GM12878 (cell line): Measurements from ENCODE around the gene KRTAP10-5. TPM values are rescaled to one million over a fixed set of nuclear protein-coding genes. Genes with fewer than 3 reads are reported as not detected.

Experiments
- ATAC-seq: fragments of 200-7000 bp; cut with Tn5 transposase; 3 replicates; pipeline ENCODE4 v1.9.1; 2020; ENCODE audit warnings: mild to moderate bottlenecking, moderate library complexity
- BruUV-seq: library from RNA; stranded (reverse); fragments of 400-500 nt; replicated peaks from 2 replicates; lab custom pipeline; 2021; lab: Mats Ljungman, UMichigan
- CTCF ChIA-PET: fragments of 300-600 bp; sonication (Branson Sonifier 250); formaldehyde crosslinking; extraction: SDS; loops from one replicate; lab custom pipeline; 2021; ENCODE audit warnings: inconsistent platforms; lab: Yijun Ruan, JAX
- POLR2A ChIA-PET: fragments of 350-600 bp; formaldehyde crosslinking; extraction: SDS; loops from one replicate; lab custom pipeline; 2021; ENCODE audit warnings: inconsistent platforms; lab: Charles Lee
- RAD21 ChIA-PET: fragments of 300-600 bp; sonication (Branson Sonifier 250); formaldehyde crosslinking; loops from one replicate; lab custom pipeline; 2023; ENCODE audit warnings: antibody characterized with exemption; ENCODE audit not compliant: unreplicated experiment; lab: Charles Lee
- SMC1A ChIA-PET: fragments of 300-600 bp; sonication (Branson Sonifier 250); formaldehyde crosslinking; loops from one replicate; lab custom pipeline; 2023; ENCODE audit not compliant: unreplicated experiment, uncharacterized antibody; lab: Charles Lee
- DNase-seq: peaks from one replicate; pipeline ENCODE4 v3.0.0-alpha.2; 2011; ENCODE audit warnings: low read depth, low spot score
- FAIRE-seq: peaks from 3 replicates; lab custom pipeline; 2011; peaks lifted over from hg19 to GRCh38; lab: Jason Lieb, UNC
- H2AFZ ChIP-seq: 2 replicates; pipeline ENCODE4 v1.6.0; 2011; ENCODE audit warnings: low read depth, low read length, control low read depth; ENCODE audit not compliant: control insufficient read depth
- H3K27ac ChIP-seq: 2 replicates; pipeline ENCODE4 v1.5.1; 2011; ENCODE audit warnings: control low read depth; ENCODE audit not compliant: control insufficient read depth, insufficient read depth
- H3K27me3 ChIP-seq, 2 experiments: replicated peaks in 1 of 2; 2 replicates each; pipeline versions ENCODE4 v1.6.0 to v1.6.1; 2011; ENCODE audit warnings: low read length in 1 of 2; ENCODE audit not compliant: control insufficient read depth in 2 of 2, insufficient read depth in 2 of 2
- H3K36me3 ChIP-seq, 2 experiments: 2 replicates each; pipeline ENCODE4 v1.5.1; 2011; ENCODE audit warnings: low read length in 1 of 2; ENCODE audit not compliant: control insufficient read depth in 2 of 2, insufficient read depth in 2 of 2
- H3K4me1 ChIP-seq: 2 replicates; pipeline ENCODE4 v1.6.1; 2011; ENCODE audit warnings: mild to moderate bottlenecking, low read length, moderate library complexity, mixed read lengths; ENCODE audit not compliant: control insufficient read depth, insufficient read depth
- H3K4me2 ChIP-seq: 2 replicates; pipeline ENCODE4 v1.6.0; 2011; ENCODE audit warnings: control low read depth; ENCODE audit not compliant: control insufficient read depth, insufficient read depth
- H3K4me3 ChIP-seq: fragments of 200-600 bp; sonication (generic); 2 replicates; pipeline ENCODE4 v1.5.1; 2016
- H3K79me2 ChIP-seq: 2 replicates; pipeline ENCODE4 v1.6.0; 2011; ENCODE audit warnings: low read length; ENCODE audit not compliant: control insufficient read depth, insufficient read depth
- H3K9ac ChIP-seq: 2 replicates; pipeline ENCODE4 v1.8.0; 2011; ENCODE audit warnings: low read length, control low read depth, mixed read lengths; ENCODE audit not compliant: control insufficient read depth, insufficient read depth
- H3K9me3 ChIP-seq: replicated peaks from 3 replicates; pipeline ENCODE4 v1.5.1; 2011; ENCODE audit warnings: mild to moderate bottlenecking, low read length; ENCODE audit not compliant: control insufficient read depth, insufficient read depth
- H4K20me1 ChIP-seq: 2 replicates; pipeline ENCODE4 v1.6.0; 2011; ENCODE audit not compliant: control insufficient read depth, insufficient read depth
- EED ChIP-seq: sonication (generic); IDR thresholded peaks from 2 replicates; pipeline ENCODE4 v1.6.1; 2016; ENCODE audit warnings: antibody characterized with exemption, low read depth
- ELK1 ChIP-seq: IDR thresholded peaks from 2 replicates; pipeline ENCODE4 v1.6.1; 2012; ENCODE audit warnings: low read depth, low read length, improper control_type of control experiment
- HDAC2 ChIP-seq: fragments of 200-600 bp; sonication (generic); IDR thresholded peaks from 2 replicates; pipeline ENCODE4 v1.6.1; 2017
- IRF3 ChIP-seq: fragments of 450-650 bp; IDR thresholded peaks from 2 replicates; pipeline ENCODE4 v1.6.1; 2014; ENCODE audit warnings: mild to moderate bottlenecking
- RAD21 ChIP-seq: IDR thresholded peaks from 2 replicates; pipeline ENCODE4 v1.6.1; 2011; ENCODE audit warnings: mild to moderate bottlenecking, low read depth, low read length, moderate library complexity; ENCODE audit not compliant: insufficient read depth
- USF2 ChIP-seq: IDR thresholded peaks from 2 replicates; pipeline ENCODE4 v1.6.1; 2011; ENCODE audit warnings: low read depth, low read length, improper control_type of control experiment, borderline replicate concordance
- ZNF384 ChIP-seq: IDR thresholded peaks from 2 replicates; pipeline ENCODE4 v1.6.1; 2012; ENCODE audit warnings: low read depth, mild to moderate bottlenecking, low read length, improper control_type of control experiment, borderline replicate concordance
- WGBS: methylation state at CpG from one replicate; pipeline ENCODE4 v1.1.6; 2016; ENCODE audit warnings: low lambda C conversion rate; ENCODE audit not compliant: insufficient replicate concordance, insufficient coverage; ENCODE audit errors: missing lambda C conversion rate; 5-methylcytosine and 5-hydroxymethylcytosine counted together
- in situ Hi-C: fragments of 300-500 bp; cut with MboI; formaldehyde crosslinking; loops from 9 replicates; pipeline ENCODE4 v1.14.3; 2018; ENCODE audit warnings: mixed read lengths
- intact Hi-C: fragments of 100-400 bp; cut with micrococcal nuclease; formaldehyde crosslinking; loops from one replicate; pipeline ENCODE4 v1.14.2; 2022; ENCODE audit not compliant: unreplicated experiment
- polyA plus RNA-seq, 11 experiments: library from polyadenylated mRNA; depleted of rRNA in 4 of 11; unstranded in 6 of 11; stranded (reverse) in 5 of 11; fragments of >200 nt; fragmentation: Nextera tagmentation in 4 of 11; fragmentation: Illumina TruSeq in 1 of 11; extraction: Ambion mirVana in 4 of 11; extraction: Trizol in 1 of 11; gene quantifications; 1 replicate in 1 of 11; 2 replicates in 10 of 11; pipeline versions ENCODE4 v1.2.1 to v1.2.3, GENCODE V29; 2011 to 2016; ENCODE audit warnings: inconsistent platforms in 2 of 11, missing spikeins in 2 of 11, low read depth in 1 of 11
- total RNA-seq, 4 experiments: library from RNA; depleted of rRNA in 3 of 4; stranded (reverse); fragments of >200 nt in 3 of 4; fragmentation: Illumina TruSeq in 1 of 4; extraction: Trizol in 1 of 4; gene quantifications; 2 replicates each; pipeline versions ENCODE4 v1.2.1 to v1.2.3, GENCODE V29; 2013 to 2021

The KRTAP10-5 gene
- total and polyA plus RNA-seq, 10 of the 15 experiments (the other 5 are each of a cell fraction or from before 2014, with no cell fraction given), result not detected

- H3K4me2 ChIP-seq, result no peak overlapping the region
- ChIA-PET CTCF (no interaction called here), RAD21 (no interaction called here), SMC1A (no interaction called here), POLR2A (no interaction called here)
- no peak overlapping the region for H3K27ac ChIP-seq
- no peaks in the 10 kb centered on the region; a peak in 1 of 4 replicates for H3K27me3 ChIP-seq
- no peak overlapping the region for H3K9ac ChIP-seq
- no peak for ATAC-seq
- no TSS peak for BruUV-seq
- H3K79me2 ChIP-seq, result no peaks in the 10 kb centered on the region
- DNase-seq, result no peak
- intact Hi-C loops (no loop called here), in situ Hi-C loops (no loop called here)
- no peak overlapping the region for H3K4me3 ChIP-seq
- H3K9me3 ChIP-seq, result no peaks in the 10 kb centered on the region; the same call in 2 of the 3 replicates
- FAIRE-seq, result no peak
- H4K20me1 ChIP-seq, result no peaks in the 10 kb centered on the region
- no peak for TF ChIP-seq RAD21
- no peak for TF ChIP-seq EED
- TF ChIP-seq ELK1, result no peak
- TF ChIP-seq IRF3, result no peak
- no peak for TF ChIP-seq USF2
- no peak for TF ChIP-seq ZNF384
- no peak for TF ChIP-seq HDAC2
- WGBS, result 27% methylated on average over 6 of the region's 6 CpGs
- H3K36me3 ChIP-seq, result no peaks in the 10 kb centered on the region
- H3K4me1 ChIP-seq, result no peaks in the 10 kb centered on the region
- H2AFZ ChIP-seq, result no peak overlapping the region
These were observed 28.3 kb downstream of the KRTAP10-5 start for GRCh38 chr21:44552136-44552535.
